CD4-positive, alpha-beta T cell treated with Interleukin-4 for 1 hour (primary cell): ENCODE results near the gene ZNF540.
"Not testable (repeated sequence)": the region's sequence is repeated elsewhere in the genome, so short reads cannot be mapped to it uniquely, and the experiment has no call there.

ENCODE experiments used
- DNase-seq, 2 donors: peaks; one replicate each; pipeline ENCODE4 v3.0.0-alpha.2; 2020 to 2022

Gene ZNF540

DNA sequence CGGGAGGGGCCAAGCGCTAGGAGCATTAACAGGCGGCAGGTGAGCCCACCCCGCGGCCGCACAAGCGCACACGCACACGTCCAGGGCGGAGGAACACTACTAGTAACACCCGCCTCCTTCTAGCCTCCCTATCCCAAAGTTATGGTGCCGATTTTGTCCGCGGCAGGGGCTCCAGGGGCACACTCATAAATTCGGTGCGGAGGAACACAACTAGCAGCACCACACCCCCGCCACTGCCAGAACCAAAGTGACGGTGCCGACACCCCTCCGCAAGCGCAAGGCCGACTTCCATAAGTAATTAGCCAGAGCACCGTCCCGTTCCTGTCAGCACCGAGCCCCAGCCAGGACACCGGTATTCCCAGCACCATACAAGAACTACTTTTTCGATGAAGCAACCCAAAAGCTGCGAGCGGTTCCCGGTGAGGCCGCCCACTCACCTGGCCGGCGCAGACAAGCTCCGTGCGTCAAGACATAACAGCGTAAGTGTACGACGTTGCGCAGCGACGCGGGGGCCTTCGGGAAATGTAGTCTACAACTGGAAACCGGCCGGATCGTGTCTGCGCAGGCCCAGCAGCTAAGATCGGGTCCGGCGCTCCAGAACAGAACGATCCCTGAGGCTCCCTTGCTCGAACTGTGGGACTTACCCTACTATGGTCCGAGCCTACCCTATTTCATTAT, at the start of gene ZNF540, which contains the start of gene ZNF571:
TSS of gene ZNF540 (plus strand) at position 573 of the 678 bp plus-strand sequence. CDS start 3,572 bp downstream, outside the sequence.
TSS of gene ZNF571 (minus strand) at position 489 of the 678 bp plus-strand sequence. CDS start 8,116 bp downstream, outside the sequence.
- DNase-seq = peak; percentile 94 to 95

DNA sequence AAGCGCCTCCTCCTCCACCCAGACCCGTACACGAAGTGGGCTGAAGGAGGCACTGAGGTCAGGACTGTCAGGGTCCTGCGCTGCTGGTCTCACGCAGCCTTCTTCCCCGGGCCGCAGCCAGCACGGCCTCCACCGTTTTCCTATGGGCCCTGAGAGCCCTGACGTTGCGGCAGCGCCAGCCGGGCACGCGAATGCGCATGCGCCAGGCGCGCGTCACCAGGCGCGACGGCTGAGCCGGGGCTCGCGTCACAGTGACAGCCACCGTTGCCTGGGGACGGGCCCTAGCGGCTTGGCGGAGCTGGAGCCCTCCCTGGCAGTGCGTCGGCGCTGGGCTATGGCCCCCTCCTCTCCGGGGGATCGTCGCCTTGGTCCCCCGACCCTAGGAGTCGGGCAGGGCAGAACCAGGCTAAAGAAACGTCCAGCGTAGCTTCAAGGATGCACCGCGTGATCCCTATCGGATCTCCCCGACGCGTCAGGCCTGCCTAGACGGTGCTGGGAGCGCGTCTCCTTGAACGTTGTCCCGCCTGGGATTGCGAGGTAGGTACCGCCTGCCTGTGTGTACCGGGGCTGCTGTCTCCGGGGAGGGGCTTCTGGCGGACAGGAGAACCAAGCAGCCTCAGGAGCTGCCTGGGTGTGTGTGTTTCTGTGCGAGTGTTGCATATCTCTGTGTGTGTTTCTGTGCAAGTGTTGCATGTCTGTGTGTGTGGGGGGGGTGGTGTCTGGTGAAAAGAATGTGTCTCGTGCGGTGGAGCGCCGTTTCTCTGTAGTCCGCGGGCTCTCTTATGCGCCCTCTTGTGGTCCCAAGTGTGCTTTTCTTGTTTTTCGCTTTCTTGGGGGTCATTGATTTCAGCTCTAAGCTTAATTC, 43.3 kb upstream of the ZNF540 start:
- DNase-seq = peak; percentile 70 to 75

DNA sequence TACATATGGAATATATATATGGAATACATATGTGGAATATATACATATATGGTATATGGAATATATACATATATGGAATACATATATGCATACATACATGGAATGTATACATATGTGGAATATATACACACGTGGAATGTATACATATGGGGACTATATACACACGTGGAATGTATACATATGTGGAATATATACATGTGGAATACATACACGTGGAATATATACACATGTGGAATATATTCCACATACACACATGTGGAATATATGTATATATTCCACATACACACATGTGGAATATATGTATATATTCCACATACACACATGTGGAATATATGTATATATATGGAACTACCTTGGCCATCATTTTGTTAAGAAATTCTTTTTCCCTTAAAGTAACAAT, 31.2 kb upstream of the ZNF540 start:
- DNase-seq = no peak

DNA sequence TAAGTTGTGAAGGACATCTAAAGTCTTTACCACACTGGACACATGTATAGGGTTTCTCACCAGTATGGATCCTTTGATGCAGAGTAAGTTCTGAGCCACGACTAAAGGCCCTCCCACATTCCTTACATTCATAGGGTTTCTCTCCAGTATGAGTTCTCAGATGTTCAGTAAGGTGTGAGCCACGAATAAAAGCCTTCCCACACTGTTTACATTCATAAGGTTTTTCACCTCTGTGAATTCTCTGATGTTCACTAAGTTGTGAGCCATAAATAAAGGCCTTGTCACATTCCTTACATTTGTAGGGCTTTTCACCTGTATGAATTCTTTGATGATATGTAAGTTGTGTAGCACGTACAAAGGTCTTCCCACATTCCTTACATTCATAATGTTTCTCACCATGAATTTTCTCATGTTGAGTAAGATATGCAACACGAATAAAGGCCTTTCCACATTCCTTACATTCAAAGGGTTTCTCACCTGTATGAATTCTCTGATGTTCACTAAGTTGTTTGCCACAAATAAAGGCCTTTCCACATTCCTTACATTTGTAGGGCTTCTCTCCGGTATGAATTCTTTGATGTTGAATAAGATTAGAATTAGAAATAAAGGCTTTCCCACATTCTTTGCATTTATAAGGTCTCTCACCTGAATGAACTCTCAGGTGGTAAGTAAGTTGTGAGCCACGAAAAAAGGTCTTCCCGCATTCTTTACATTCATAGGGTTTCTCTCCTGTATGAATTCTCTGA, 29.9 kb upstream of the ZNF540 start:
- DNase-seq = peak in 1 of 2 donors; percentile 5

DNA sequence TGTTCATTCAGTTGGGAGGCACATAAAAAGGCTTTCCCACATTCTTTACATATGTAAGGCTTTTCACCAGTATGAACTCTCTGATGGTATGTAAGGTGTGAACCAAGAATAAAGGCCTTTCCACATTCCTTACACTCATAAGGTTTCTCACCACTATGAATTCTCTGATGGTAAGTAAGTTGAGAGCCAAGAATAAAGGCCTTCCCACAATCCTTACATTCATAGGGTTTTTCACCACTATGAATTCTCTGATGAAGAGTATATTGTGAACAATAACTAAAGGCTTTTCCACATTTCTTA, 29.4 kb upstream of the ZNF540 start:
- no peak for DNase-seq

DNA sequence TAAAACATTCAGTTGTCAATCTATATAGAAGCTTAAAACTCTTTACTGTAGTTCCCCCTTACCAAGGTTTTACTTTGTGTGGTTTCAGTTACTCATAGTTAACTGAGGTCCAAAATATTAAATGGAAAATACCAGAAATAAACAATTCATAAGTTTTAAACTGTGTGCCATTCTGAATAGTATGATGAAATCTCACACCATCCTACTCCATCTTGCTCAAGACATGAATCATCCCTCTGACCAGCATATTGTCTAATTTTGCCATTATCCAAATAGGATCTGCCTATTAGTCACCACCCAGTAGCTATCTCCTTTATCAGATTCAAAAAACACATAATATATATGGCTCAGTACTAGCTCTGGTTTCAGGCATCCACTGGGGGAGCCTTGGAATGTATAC, 22.5 kb upstream of the ZNF540 start:
- no peak for DNase-seq

DNA sequence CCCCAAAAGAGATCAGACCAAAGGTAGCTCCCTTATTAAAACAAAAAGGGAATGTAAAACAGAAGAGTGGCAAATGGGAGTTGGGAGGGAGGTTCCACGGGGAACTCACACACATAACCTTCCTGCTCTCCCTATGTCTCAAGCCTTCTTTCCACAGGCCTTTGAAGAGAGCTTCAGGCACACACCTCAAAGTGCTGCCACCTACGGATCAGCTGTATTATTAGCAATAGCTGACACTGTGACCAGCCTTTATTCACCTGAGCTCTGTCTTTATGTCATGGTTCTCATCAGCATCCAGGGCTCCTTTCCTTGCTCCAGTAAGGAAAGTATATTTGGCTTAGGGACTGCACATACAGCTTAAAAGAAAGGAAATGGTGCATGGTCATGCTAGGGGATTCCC, 11.3 kb upstream of the ZNF540 start:
- DNase-seq = no peak

DNA sequence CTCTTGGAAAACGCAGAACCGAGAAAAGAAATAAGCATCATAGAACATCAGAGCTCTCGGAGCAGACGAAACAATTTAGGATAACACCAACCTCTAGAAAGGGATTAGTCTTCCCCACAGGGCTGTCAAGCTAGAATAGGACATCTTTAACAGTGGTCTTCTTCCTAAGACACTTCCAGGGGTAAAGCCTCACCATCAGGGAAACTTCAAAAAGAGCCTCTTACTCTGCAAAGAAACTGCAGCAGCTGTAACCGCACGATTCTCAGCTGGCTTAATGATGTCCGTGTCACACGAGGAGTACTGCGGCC, 726 bp upstream of the ZNF540 start:
- no peak for DNase-seq

DNA sequence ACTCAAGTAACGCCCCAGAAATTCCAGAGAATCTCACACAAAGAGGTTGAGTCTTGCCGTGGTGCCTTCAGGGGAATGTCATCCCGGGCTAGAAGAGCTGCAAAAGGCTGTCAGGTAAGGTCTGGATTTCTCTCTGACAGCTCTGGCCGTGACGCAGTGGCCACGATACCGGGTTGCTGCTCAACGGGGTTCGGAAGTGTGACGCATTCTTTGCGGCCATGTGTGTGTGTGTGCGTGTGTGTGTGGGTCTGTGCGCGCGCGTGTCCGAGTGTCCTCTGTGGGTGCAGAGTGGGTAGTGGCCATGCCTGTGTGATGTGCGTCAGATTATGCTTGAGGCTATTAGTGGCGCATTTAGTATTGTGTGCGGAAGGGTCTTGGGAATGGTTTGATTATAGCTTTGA, 306 bp downstream of the ZNF540 start:
- peak; percentile 80 to 82 for DNase-seq

DNA sequence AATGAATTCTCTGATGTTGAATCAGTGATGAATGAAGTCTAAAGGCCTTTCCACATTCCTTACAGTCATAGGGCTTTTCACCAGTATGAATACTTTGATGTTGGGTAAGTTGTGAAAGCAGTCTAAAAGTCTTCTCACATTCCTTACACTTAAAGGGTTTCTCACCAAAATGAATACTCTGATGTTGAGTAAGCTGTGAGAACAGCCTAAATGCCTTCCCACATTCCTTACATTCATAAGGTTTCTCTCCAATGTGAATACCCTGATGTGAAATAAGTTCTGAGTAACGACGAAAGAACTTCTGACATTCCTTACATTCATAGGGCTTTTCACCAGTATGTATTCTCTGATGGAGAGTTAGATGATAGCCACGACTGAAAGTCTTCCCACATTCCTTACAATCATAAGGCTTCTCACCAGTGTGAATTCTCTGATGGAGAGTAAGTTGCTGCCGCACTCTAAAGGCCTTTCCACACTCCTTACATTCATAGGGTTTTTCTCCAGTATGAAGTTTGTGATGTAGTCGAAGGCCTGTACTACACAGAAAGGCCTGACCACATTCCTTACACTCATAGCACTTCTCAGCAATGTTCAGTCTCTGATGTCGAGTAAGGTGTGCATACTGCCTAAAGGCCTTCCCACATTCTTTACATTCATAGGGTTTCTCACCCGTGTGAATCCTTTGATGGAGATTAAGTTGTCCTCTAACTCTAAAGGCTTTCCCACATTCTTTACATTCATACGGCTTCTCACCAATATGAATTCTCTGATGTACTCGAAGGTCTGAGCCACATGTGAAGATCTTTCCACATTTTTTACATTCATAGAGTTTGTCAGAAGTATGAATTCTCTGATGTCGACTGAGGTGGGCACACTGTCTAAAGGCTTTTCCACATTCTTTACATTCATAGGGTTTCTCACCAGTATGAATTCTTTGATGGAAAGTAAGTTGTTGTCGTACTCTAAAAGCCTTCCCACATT, 40.7 kb downstream of the ZNF540 start:
- no peak for DNase-seq

DNA sequence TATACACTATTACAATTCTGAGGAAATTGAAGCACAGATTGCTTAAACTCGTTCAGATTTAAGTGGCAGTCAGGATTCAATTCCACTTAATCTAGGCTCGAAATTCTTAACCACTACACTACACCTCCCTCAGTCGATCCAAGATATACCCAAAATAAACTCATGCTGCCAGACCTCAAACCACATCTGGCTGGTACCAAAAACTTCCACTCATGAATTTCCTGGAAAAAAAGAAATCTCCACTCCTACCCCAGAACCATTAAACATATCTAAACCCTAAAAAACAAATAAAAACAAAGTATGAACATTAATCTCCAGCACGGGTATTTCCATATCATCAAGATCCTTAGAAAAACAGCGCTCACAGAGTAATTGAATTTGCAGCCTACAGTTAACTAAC, 59.4 kb downstream of the ZNF540 start:
- no peak for DNase-seq

DNA sequence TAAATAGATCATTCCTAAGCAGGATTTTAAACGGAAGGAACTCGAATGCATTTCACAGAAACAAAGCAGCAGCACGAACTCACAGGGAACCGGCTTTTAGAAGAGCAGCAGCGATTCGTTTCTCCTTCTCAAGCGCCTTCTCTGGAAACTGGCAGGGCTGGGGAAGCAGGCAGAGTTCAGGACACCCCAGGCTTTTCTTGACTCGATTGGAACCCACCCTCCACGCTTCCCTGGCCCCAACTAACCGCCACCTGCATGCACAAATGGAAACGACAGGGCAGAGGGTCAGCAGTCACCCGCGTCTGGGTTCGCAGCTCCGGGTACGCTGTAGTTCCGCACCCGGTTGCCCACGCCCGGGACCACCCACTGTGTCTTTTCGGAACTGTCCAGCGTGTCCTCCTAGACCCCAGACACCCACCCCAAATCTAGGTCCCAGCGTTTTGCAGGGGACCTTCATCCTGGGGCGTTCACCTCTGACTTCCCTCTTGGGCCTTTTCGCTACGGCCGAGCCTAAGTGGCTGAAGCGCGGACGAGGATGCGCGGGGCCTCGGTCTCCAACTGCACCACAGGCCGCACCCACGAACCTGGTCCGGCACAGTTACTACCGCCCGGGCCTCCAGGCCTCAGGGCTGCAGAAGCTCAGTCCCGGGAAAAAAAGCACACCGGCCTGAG, 60.1 kb downstream of the ZNF540 start:
- peak; percentile 13 to 22 for DNase-seq

DNA sequence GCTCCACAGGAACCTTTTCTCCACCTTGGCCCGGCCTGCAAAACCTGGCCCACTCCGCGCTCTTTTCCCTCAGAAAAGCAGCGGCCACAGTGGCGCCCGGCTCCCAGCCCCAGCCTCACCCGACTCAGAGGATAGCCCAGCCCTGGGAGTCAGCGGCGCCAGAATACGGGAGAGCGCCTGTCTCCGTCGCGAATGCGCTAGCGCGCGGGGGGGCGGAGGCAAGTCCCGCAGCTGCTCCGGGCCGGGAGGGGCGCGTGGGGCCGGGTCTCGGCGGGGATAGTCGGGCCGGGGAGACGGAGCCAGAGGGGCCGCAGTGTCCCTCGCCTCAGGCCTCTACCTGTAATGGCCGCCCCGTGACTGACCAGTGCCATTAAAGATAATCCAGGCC, 60.6 kb downstream of the ZNF540 start, which contains the start of gene ZFP30:
TSS of gene ZFP30 (minus strand) at position 165 of the 388 bp plus-strand sequence. CDS start 7,643 bp downstream, outside the sequence.
- peak; percentile 69 to 73 for DNase-seq

DNA sequence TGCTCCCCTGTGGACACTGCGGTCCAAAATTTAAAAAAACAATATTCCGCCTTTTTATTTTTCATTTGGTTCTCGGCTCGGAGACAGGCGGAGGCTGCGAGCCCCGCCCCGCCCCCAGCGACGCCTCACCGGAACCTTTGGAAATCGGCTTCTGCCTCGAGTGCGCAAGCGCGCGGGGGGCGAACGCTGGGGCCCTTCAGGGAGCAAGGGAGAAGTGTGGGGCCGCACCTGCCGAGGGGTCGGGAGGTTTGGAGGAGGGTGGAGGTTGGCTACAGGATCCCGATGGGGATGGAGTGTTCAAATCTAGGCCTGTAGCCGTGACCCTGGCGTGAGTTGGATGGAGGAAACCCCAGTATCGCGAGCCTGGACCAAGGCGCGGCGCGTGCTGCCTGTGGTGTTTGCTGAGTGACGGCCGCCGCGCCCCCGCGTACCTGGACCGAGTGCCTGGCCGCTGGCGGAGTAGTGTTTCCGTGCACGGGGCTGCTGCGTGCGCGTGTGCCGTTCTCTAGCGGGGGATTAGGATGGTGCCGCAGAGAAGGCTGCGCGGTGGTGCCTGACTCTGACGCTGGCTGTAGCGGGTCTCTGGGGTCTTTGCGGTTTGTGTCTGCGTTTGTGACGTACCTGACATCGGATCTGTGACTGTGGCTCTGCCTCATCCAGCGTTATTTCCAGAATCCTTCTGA, 61.2 kb downstream of the ZNF540 start:
- peak; percentile 81 to 84 for DNase-seq

DNA sequence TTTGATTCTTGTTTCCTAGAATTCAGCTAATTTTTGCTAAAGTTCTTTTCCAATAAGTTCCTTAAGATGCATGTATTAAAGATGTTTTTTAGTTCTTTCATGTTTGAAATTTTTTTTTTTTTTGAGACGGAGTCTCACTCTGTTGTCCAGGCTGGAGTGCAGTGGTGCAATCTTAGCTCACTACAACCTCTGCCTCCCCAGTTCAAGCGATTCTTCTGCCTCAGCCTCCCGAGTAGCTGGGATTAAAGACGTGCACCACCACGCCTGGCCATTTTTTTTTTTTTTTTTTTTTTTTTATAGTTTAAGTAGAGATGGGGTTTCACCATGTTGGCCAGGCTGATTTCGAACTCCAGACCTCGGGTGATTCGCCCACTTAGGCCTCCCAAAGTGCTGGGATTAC, 62.5 kb downstream of the ZNF540 start:
- DNase-seq = not testable (repeated sequence)
